Measurements from ENCODE around the gene ME1.
"Not testable (repeated sequence)": the region's sequence is repeated elsewhere in the genome, so short reads cannot be mapped to it uniquely, and the experiment has no call there.

The ME1 gene

DNA sequence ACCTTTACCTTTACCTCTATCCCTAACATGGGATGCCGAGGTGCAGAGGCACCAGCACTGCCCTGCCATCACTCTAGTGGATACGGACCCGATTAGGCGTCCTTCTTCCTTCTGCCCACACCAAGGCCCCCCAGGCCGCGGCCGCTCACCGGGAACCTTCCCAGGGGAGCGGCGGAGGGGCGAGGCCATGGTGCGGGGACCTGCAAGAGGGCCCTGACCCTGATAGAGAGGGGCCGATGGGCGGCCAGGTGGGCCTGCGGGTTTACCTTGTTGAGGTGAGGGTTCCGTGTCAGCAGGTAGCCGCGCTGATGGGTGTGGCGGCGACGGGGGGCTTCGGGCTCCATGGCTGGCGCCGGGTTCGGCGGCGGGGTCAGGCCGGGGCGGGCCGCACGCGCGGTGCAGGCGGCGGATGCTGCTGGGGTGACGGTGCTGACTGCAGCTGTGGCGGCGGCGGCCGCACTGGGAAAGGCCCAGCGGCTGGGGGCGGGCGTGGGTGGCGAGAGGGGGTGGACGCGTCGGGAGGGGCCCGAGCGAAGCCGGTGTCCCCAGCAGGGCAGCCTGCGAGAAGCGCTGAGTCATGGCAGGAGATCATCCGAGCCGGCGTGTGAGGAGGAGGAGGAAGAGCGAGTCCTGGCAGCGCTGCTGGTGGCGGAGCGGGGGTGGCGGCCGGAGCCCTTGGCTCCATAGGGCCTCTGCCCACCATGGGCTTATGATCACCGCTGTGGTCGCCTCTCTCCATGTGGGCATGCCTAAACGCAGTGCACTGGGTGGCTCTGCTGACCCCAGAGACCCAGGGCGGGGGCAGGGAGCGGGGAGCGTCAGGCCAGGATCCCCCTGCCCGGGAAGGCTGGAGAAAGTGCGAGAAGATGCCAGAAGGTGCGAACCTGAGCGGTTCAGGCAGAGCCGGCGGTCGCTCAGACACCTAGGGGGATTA, at the start of gene ME1:
Gene ME1 (minus strand): TSS at position 441 of the 934 bp plus-strand sequence. CDS start 97 bp downstream, at position 344.
- DNase-seq = peak; percentile 36 to 64

DNA sequence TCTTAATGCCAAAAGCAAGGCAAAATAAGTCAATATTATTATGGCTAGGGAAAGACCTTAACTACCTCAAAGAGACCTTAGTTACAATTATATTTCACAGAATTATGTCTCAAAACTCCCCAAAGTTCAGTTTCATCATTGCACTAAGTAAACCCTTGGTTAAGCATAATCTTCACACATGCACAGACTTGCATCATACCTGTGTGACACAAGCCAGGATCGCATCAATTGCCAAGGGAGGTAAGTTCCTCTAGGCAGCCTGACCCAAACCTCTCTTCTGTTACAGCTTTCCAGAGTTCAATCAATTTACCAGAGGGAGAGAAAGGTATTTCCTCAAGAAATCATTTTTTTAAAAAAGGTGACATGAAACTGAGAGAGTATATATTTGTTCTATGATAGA, 49.6 kb upstream of the ME1 start:
- no peak for DNase-seq

DNA sequence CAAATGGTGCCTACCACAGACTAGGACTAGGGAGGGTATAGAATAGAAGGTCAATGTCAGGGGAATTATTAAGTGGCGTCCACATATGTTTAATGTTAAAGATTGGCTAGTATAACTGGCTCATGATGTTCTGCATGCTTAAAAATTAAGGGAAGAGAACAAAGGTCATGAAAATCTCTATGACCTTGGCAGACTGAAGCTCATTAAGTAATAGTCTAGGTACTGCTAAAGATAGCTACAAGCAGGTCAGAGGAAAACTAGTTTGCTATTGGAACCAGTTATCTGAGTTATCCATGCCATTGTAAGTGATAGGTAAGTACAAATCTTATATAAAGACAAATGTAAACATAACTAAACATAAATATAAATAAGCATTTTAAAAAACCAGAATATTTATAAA, 48.5 kb upstream of the ME1 start:
- DNase-seq = no peak

DNA sequence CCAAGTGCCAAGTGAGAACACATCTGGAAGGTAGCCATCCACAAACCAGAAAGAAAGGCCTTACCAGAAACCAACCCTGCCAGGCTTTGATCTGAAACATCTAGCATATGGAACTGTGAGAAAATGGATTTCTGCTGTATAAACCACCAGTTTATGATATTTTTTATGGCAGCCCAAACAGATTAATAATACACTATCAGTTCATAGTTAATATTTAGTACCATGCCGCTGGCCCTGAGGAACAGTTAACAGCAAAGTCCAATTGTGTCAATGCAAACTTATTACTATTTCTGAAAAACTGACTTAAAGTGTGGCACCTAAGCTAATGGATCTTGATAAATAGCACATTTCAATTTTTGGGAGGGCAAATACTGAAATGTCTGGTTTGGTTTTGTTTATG, 46.1 kb upstream of the ME1 start:
- no peak for DNase-seq

DNA sequence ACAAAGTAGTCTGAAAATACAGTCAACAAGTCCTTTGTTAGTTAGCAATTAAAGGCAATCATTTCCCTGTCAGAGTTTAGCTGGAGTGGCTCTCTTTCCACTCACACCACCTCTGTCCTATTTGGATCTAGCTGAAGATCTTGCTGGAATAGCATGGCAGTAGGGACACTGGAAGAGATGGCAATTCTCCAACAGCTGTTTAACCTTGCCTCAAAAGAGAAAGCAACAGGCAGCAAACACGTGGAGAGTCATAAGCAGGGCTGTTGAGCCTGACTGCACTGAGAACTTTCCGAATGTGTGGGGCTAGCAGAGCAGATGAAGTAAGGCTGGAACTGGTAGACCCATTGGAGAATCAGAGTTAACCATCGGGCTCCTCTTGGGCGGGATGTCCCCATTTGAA, 43.5 kb upstream of the ME1 start:
- no peak for DNase-seq

DNA sequence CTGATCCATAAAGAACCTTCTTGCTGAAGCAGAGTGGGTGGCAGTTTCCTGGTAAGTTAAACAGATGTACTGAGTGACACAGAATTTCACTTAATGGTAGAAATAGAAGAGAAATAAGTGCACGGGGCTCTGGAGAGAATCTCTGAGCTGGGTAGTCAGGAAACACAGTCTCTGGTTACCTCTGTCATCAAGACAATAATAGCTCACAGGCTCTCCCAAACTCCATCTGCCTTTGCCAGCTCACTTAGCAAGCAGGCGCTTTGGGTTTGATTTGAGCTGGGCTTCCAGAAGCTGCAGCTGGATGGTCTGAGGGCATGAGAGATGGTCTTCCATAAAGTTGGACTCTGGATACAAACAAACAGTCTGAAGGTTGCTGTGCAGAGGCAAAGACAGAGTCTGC, 41.9 kb upstream of the ME1 start:
- no peak for DNase-seq

DNA sequence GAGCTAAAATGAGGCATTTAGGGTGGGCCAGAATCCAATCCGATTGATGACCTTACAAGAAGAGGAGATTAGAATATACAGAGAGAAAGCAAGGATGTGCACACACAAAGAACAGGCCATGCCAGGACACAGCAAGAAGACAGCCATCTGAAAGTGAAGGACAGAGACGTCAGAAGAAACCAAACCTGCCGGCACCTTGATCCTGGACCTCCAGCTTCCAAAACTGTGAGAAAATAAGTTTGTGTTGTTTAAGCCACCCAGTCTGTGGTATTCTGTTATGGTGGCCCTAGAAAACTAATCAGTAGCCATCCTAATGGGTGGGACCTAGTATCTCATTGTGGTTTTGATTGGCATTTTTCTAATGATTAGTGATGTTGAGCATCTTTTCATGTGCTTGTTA, 39.7 kb upstream of the ME1 start:
- DNase-seq = no peak

DNA sequence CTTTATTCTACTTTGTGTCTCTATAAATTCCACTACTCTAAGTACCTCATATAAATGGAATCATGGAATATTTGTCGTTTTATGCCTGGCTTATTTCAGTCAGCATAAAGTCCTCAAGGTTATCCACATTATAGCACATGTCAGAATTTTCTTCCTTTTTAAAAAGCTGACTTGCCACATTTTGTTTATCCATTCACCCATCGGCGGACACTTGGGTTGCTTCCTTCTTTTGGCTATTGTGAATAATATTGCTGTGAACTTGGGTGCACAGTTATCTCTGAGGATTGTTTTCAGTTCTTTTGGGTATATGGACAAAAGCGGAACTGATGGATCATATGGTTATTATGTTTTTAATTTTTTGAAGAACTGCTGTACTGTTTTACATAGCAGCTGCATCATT, 39.1 kb upstream of the ME1 start:
- no peak for DNase-seq

DNA sequence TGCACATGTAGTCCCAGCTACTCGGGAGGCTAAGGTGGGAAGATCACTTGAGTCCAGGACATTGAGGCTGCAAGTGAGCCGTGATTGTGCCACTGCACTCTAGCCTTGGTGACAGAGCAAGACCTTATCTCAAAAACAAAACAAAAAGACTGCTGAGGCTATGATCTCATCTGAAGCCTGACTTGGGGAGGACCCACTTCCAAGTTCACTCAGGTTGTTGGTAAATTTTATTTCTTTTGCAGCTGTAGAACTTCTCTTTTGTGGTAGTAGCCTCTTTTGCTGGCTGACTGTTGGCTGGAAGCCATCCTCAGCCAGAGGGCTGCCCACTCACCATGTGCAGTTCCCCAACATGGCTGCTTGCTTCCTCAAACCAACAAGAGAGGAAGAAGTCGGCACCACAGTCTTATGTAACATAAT, 36.8 kb upstream of the ME1 start:
- DNase-seq = peak; percentile 15 to 47

DNA sequence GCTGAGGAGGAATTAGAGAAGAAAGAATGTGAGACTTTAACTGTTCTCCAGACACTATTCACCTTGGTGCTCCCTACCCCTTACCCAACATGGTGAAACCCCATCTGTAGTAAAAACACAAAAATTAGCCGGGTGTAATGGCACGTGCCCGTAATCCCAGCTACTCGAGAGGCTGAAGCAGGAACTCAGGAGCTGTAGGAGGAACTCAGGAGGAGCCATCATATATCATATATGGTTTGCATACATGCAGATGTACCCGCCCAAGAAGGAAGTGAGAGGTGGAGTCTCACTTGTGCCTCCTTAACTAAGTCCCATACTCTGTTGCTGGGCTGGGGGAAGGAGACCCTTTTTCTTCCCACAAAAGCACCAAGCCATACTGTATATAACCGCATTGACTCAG, 35.5 kb upstream of the ME1 start:
- no peak for DNase-seq

DNA sequence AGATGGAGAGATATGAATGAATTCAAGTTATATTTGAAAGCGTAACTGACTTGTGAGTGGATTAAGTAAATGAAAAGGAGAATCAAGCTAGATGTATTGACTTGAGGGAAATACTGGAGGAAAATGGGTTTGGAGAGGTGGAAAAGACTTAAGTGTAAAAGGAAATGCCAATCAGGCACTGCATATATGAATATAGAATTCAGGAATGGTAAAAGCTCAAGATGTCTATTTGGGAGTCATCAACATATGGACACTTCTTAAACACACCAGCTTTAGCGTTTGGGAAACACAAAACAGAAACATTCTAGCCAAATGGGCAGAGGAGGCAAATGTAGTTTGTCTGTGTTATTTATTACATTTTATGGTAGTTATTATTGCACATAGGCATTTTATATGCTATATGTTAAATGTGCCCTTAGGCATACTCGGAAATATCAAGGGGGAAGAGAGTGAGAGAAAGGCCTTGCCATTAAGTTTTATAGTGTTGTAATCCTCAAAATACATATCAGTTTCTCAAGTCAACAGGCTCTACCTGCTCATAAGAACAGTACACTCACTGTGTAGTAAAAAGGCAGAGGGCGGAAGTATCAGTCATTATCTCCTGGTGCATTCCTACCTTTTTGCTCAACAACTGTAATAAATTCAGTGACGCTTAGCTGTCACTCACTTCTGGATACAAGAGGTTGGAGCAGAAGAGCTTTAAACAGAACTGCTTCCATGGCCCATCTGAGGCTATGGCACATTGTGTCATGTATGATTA, 33.7 kb upstream of the ME1 start:
- DNase-seq = no peak

DNA sequence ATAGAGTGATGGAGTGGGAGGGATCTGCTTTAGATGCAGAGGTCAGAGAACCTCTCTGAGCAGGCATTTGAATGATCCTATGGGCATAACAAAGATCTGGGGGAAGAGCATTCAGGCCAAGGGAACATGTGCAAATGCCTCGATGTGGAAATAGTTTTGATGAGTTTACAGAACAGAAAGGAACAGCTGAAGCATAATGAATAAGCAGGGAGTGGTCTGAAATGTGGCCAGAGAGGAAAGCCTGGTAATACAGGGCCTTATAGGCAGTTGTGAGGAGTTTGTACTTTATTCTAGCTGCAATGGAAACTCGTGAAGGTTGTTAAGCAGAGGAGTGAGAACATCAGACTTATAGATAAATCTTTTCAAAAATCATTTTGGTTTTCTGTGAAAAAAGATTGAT, 33.0 kb upstream of the ME1 start:
- DNase-seq = no peak

DNA sequence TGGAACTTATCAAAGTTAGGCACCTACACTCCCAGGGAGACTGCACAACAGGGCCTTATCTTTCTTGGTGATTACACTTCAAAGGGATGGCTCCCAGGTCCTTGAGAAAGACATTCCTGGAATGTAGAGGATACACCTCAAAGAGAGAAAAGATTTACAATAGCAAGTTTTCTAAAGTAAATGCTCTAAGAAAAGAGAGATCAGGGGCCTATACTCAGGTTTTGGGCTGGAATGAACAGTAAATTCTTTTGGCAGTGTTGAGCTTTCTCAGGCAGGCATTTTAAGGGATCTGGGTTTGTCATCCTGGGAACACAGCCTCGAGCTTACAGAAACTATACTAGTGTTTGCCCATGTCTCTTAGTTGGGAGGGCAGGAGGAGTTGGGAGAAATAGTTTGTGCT, 31.7 kb upstream of the ME1 start:
- DNase-seq = no peak

DNA sequence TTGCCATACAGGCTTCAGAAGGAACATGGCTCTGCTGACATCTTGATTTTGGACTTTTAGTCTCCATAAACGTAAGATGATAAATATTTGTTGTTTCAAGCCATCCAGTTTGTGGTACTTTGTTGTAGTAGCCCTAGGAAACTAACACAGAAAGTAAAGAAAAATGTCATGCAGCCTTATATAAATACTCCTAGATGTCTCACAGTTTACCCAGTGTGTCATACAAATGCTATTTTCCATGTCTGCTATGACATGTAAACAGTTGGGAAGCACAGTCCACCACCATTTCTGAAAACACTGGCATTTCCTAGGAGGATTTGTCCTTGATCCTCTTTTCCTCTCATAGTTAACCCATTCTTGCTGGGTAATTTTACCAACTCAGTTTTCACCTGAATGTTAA, 30.6 kb upstream of the ME1 start:
- no peak for DNase-seq

DNA sequence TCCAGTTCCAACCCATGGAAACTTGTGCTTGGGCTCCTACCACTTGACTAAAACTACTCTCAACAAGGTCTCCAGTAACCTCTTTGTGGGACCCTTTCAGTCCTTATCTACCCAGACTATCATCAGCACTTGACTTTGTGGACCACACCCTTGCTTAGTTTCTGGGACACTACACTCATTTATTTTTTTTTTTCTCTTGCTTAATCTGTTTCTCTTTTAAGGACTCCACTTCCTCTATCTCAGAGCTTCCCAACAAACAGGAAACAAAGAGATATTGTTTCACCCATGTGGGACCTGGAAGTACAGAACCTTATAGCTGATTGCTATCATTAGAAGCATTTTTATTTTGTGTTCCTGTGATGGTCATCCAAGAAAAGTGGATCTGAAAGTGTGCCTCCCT, 28.8 kb upstream of the ME1 start:
- DNase-seq = no peak

DNA sequence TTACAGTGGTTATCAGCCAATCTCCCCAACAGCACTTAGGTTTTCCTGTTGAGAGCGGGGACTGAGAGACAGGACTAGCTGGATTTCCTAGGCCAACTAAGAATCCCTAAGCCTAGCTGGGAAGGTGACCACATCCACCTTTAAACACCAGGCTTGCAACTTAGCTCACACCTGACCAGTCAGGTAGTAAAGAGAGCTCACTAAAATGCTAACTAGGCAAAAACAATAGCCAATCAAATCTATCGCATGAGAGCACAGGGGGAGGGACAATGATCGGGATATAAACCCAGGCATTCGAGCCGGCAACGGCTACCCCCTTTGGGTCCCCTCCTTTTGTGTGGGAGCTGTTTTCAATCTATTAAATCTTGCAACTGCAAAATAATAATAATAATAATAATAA, 19.2 kb upstream of the ME1 start:
- DNase-seq = not testable (repeated sequence)

DNA sequence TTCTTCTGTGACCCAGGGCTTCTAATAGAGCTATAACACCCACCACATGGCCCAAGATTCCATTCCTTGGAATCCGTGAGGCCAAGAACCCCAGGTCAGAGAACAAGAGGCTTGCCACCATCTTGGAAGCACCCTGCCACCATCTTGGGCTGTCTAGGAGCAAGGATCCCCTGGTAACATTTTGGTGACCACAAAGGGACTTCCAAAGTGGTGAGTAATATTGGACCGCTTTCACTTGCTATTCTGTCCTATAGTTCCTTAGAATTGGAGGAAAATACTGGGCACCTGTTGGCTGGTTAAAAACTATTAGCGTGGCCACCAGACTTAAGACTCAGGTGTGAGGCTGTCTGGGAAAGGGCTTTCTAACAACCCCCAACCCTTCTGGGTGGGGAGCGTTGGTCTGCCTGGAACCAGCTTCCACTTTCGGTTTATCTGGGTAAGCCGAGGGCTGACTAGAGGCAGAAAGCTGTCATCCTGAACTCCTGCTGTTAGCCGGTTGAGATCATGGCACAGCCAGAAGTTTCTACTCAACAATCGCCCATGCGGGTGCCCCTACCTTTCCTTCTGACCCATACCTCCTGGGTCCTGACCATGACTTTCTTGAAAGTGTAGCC, 13.3 kb upstream of the ME1 start:
- DNase-seq = not testable (repeated sequence)

DNA sequence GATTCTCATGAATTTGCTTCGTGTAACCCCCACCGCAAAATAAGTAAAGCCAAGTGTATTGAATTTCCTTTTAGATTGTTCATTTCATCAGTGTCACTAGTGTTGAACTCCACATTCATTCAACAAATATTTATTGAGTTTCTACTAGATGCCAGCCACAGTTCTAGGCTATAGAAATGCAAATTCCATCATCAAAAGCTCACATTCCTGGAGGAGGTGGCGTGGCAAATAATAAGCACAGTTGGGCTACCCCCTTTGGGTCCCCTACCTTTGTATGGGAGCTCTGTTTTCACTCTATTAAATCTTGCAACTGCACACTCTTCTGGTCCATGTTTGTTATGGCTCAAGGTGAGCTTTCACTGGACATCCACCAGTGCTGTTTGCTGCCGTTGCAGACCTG, 12.7 kb upstream of the ME1 start:
- no peak for DNase-seq

DNA sequence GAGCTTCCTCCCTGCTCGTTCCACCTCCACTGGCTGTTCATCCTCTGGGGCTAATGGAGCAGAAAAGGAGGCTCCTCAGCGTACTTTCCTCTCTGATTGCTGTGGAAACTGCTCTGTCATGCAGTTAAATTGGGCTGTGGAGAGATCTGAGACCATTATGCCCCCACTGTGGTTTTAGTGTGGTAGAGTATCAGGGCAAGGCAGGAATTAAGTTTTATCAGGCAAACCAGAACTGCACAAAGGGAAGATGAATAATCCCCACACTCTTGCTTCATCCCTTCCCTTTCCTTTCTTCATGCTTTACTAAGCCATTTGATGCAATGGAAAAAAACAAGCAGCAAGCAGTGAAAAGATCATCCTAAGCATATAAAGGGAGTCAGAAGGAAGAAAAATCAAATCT, 11.9 kb upstream of the ME1 start:
- no peak for DNase-seq

DNA sequence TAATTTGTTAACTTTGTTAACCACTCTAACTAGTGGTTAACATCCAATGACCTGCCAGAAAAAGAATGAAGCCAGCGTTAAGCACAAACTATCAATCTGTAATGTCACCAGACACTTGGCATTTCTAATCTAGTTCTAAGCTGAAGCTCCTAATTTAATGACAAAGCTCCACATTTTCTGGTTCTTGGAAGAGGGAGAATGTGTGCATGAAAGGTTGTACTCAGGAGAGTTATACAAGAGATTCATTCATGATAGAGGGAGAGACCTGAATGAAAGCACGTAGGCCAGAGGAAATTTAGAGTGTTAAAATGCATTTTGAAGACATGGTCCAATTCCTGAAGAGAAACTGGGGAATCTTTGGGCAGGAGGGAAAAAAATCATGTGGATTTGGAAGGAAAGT, 8.3 kb upstream of the ME1 start:
- DNase-seq = no peak

DNA sequence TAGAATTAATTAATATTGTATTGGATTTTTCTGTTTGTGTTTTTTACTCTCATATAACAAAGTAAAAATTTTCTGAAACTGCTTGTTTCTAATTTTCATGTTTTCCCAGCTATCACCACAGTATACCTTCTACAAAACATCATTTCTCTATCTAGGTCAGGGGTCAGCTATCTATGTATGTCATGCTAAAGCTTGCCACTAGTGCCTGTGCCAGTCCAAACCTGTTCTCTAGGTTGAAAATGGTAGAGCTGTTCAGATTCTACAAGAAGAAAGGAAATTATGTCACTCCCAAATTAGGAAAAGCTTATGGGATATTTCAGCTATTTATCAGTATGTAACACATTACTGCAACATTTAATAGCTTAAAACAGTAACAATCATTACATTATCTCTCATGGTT, 5.8 kb upstream of the ME1 start:
- DNase-seq = no peak

DNA sequence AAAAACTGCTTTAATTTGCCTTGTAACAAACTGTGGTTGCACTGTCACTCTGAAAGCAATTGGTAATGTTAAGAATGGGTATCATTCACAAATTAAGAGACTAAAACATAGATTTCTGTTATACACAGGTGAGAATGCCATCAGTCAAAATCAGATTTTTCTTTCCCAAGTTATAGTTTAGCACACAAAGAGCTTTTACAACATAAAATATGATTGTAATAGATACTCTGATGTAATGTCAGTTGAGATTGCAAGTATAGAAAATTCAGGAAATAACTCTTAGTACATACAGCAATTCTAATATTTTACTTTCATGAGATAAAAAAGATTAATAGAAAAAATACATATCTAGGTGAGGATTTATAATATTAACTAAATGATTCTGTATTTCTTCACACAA, 2.3 kb upstream of the ME1 start:
- no peak for DNase-seq

DNA sequence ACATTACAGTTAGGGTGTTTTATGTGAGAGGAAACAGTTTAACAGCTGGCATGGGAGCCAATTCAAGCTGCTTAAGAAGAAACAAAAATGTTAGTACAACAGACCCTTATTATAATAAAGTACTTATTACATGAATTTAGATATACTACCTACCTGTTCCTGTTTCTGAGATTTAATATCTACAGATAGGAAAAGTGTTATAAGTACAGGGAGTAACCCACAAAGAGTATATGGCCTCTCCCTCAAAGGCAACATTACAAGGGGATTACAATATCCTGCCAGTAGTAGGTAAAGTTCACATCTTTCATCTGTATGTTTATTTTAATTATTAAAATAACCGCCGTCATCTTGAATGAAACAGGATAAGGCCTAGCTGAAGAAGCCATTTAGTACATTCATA, 1.8 kb upstream of the ME1 start:
- DNase-seq = no peak
